ENCODE results near the gene USP20. TPM values are rescaled to one million over a fixed set of nuclear protein-coding genes. Genes with fewer than 3 reads are reported as not detected.

Gene USP20
- total and polyA plus RNA-seq, 2 donors (not counting 3 experiments of a cell fraction or from before 2014, with no cell fraction given) = 13.4 to 25.9 TPM

DNA sequence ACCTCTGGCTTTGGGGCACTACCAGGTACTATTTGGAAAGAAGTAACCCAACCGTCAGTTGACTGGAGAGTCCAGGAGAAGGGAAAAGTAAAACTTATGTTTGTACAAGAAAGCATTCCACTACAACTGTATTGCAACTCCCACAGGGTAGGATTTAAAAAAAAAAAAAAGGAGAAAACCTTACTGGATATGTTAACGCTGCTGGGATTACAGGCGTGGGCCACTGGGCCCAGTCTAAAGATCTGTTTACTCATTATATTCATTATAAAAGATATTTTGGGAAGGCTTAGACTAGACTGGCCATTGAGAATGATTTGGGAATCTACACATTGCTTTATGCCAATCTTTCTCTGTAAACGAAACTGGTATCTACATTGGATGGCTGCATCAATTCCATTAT is 86.6 kb downstream of the USP20 start:
- intact Hi-C loops (cut with micrococcal nuclease) = no loop called here

More for the DNA sequence above, 86.6 kb downstream of the USP20 start:
- no peaks in the 10 kb centered on the region for H3K9me1 ChIP-seq (replicated peaks; ENCODE audit: control insufficient read depth, extremely low read depth, insufficient read depth, low read length)
- TF ChIP-seq FOS (IDR thresholded peaks at IDR 0.05; ENCODE audit: borderline replicate concordance, insufficient read depth, low read length) (no peak), MAX (IDR thresholded peaks at IDR 0.05; ENCODE audit: insufficient read depth, insufficient read length) (no peak), GATA2 (IDR thresholded peaks at IDR 0.05; ENCODE audit: insufficient read depth, insufficient read length, low read depth, low read length) (no peak), EZH2 (IDR thresholded peaks at IDR 0.05; ENCODE audit: borderline replicate concordance, low read depth, low read length, severe bottlenecking) (no peak), POLR2AphosphoS5 (IDR thresholded peaks at IDR 0.05; ENCODE audit: insufficient read depth, low read depth, low read length) (no peak), JUN (IDR thresholded peaks at IDR 0.05; ENCODE audit: borderline replicate concordance, insufficient read depth, insufficient read length, low read depth) (no peak), MYC (IDR thresholded peaks at IDR 0.05; ENCODE audit: low read depth, low read length) (no peak), POLR2A (IDR thresholded peaks at IDR 0.05; ENCODE audit: low read depth, low read length) (no peak)
- TF ChIP-seq, protein P1, sequence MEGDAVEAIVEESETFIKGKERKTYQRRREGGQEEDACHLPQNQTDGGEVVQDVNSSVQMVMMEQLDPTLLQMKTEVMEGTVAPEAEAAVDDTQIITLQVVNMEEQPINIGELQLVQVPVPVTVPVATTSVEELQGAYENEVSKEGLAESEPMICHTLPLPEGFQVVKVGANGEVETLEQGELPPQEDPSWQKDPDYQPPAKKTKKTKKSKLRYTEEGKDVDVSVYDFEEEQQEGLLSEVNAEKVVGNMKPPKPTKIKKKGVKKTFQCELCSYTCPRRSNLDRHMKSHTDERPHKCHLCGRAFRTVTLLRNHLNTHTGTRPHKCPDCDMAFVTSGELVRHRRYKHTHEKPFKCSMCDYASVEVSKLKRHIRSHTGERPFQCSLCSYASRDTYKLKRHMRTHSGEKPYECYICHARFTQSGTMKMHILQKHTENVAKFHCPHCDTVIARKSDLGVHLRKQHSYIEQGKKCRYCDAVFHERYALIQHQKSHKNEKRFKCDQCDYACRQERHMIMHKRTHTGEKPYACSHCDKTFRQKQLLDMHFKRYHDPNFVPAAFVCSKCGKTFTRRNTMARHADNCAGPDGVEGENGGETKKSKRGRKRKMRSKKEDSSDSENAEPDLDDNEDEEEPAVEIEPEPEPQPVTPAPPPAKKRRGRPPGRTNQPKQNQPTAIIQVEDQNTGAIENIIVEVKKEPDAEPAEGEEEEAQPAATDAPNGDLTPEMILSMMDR (IDR thresholded peaks at IDR 0.05; ENCODE audit: extremely low read depth in 1 of 2, insufficient read depth in 1 of 2, low read depth in 1 of 2, low read length in 2 of 2) = no peak
- no peak overlapping the region for H3K4me2 ChIP-seq (ENCODE audit: insufficient read depth, low read length)
- BruUV-seq (replicated peaks) = no TSS peak
- H3K4me1 ChIP-seq (ENCODE audit: control insufficient read depth, extremely low read depth, insufficient read depth, low read length) = no peaks in the 10 kb centered on the region
- H3K27ac ChIP-seq (ENCODE audit: insufficient read depth, low read depth, low read length) = no peak overlapping the region
- H3K9ac ChIP-seq (replicated peaks; ENCODE audit: extremely low read depth, insufficient read depth, low read length) = no peak overlapping the region
- dilution Hi-C loops (cut with MboI; ENCODE audit: extremely low pct_ligation_motif_present, low sequenced_read_pairs) = no loop called here
- no peak overlapping the region for H3K4me3 ChIP-seq (replicated peaks in 1 of 3; ENCODE audit: insufficient read depth in 1 of 3, low read depth in 1 of 3, low read length in 3 of 3)
- DNase-seq (ENCODE audit: low read depth, low spot score) (no peak), FAIRE-seq (no peak)
- ChIA-PET CTCF (no interaction called here), POLR2A (no interaction called here)
- H2AFZ ChIP-seq (ENCODE audit: low read depth, low read length) = no peak overlapping the region
- no peaks in the 10 kb centered on the region for H3K27me3 ChIP-seq (ENCODE audit: control insufficient read depth in 2 of 2, insufficient read depth in 2 of 2, low read length in 2 of 2)
- H3K36me3 ChIP-seq (ENCODE audit: control insufficient read depth in 2 of 2, extremely low read depth in 1 of 2, insufficient read depth in 2 of 2, low read length in 2 of 2) = peaks cover 2 to 7% of the 10 kb centered on the region in 2 experiments
- H3K9me3 ChIP-seq (replicated peaks; ENCODE audit: control insufficient read depth, insufficient read depth, low read length) = no peaks in the 10 kb centered on the region
- no peaks in the 10 kb centered on the region for H3K79me2 ChIP-seq (ENCODE audit: control insufficient read depth, insufficient read depth, low read length)
- no peaks in the 10 kb centered on the region for H4K20me1 ChIP-seq (replicated peaks; ENCODE audit: control insufficient read depth, extremely low read depth, insufficient read depth, low read length)
